ENCODE results near the gene SGK1. TPM values are rescaled to one million over a fixed set of nuclear protein-coding genes. Genes with fewer than 3 reads are reported as not detected.
"Not testable (repeated sequence)": the region's sequence is repeated elsewhere in the genome, so short reads cannot be mapped to it uniquely, and the experiment has no call there.

Gene SGK1
- polyA plus RNA-seq, 2 of the 4 experiments (the other 2 are of a cell fraction) = 41.3 to 131 TPM

- peaks cover 9% of the 10 kb centered on the region; the same call in 1 of the 3 replicates for H3K4me1 ChIP-seq
- DNase-seq (ENCODE audit: low read depth in 1 of 2, low spot score in 1 of 2) (no peak), FAIRE-seq (no peak), ATAC-seq (no peak)
- no peak overlapping the region for H3K4me2 ChIP-seq
- POLR2A ChIA-PET = no interaction called here
- WGBS (ENCODE audit: missing lambda C conversion rate) = 84% methylated on average over 7 of the region's 7 CpGs
- no peak overlapping the region for H3K4me3 ChIP-seq
- peak overlapping the region in 1 of 2 experiments; percentile 54; a peak in 2 of 6 replicates for H3K27ac ChIP-seq
- CTCF ChIA-PET = no interaction called here
- no peaks in the 10 kb centered on the region for H3K9me3 ChIP-seq
- TF ChIP-seq ZC3H11A (IDR thresholded peaks at IDR 0.05) (no peak), FOSL2 (IDR thresholded peaks at IDR 0.05) (no peak), FOSL2 (CRISPR knock-in tag; IDR thresholded peaks at IDR 0.05) (peak; percentile 44; the same call in 1 of the 2 replicates)
Observed at GRCh38 chr6:134235937-134236751, 81.8 kb downstream of the SGK1 start.

GRCh38 chr6:134235334-134235733 is 82.6 kb downstream of the SGK1 start:
- ATAC-seq; FAIRE-seq; DNase-seq (ENCODE audit: low read depth in 1 of 2, low spot score in 1 of 2); H3K9me3 ChIP-seq; CTCF ChIA-PET; H3K4me1 ChIP-seq; POLR2A ChIA-PET; H3K27ac ChIP-seq; H3K4me3 ChIP-seq; H3K4me2 ChIP-seq: not testable (repeated sequence)
- TF ChIP-seq ZC3H11A (IDR thresholded peaks at IDR 0.05) = peak; percentile 52
- WGBS (ENCODE audit: missing lambda C conversion rate) = 93% methylated on average over 4 of the region's 4 CpGs

- 74% methylated on average over 5 of the region's 5 CpGs for WGBS (ENCODE audit: missing lambda C conversion rate)
- DNase-seq (ENCODE audit: low read depth in 1 of 2, low spot score in 1 of 2) = no peak
- POLR2A ChIA-PET = no interaction called here
- CTCF ChIA-PET = no interaction called here
- no peak overlapping the region for H3K4me2 ChIP-seq
- H3K9me3 ChIP-seq = no peaks in the 10 kb centered on the region
- H3K27ac ChIP-seq = no peak overlapping the region
- no peak for ATAC-seq
- FAIRE-seq = no peak
- peaks cover 3% of the 10 kb centered on the region; the same call in 1 of the 3 replicates for H3K4me1 ChIP-seq
- TF ChIP-seq MAFK (IDR thresholded peaks at IDR 0.05; ENCODE audit: partially characterized antibody) (no peak), TP53 (CRISPR knock-in tag; IDR thresholded peaks at IDR 0.05) (no peak), EHF (CRISPR knock-in tag; IDR thresholded peaks at IDR 0.05) (no peak), RCOR1 (IDR thresholded peaks at IDR 0.05; ENCODE audit: low read depth, low read length) (no peak)
- H3K4me3 ChIP-seq = no peak overlapping the region
Observed at GRCh38 chr6:134233180-134233955, 84.5 kb downstream of the SGK1 start.

- H3K4me2 ChIP-seq = no peak overlapping the region
- DNase-seq (ENCODE audit: low read depth in 1 of 2, low spot score in 1 of 2) (no peak), FAIRE-seq (no peak), ATAC-seq (no peak)
- TF ChIP-seq PBX3 (IDR thresholded peaks at IDR 0.05) = no peak
- TF ChIP-seq NFE2L2 (conservative IDR thresholded peaks at IDR 0.05; ENCODE audit: low read length) = no peak
- no peak for TF ChIP-seq HES2 (IDR thresholded peaks at IDR 0.05)
- TF ChIP-seq MAFK (IDR thresholded peaks at IDR 0.05; ENCODE audit: partially characterized antibody) = no peak
- no peak for TF ChIP-seq KDM1A (IDR thresholded peaks at IDR 0.05; ENCODE audit: low read depth)
- TF ChIP-seq JUNB (IDR thresholded peaks at IDR 0.05) = no peak
- no peak for TF ChIP-seq CHD4 (IDR thresholded peaks at IDR 0.05; ENCODE audit: borderline replicate concordance)
- TF ChIP-seq ATOH8 (CRISPR knock-in tag; IDR thresholded peaks at IDR 0.05; ENCODE audit: low read depth) = no peak
- TF ChIP-seq CTCF (IDR thresholded peaks at IDR 0.05) = no peak
- no peak for TF ChIP-seq FOSB (CRISPR knock-in tag; IDR thresholded peaks at IDR 0.05)
- TF ChIP-seq EHMT2 (IDR thresholded peaks at IDR 0.05; ENCODE audit: low read depth) = no peak
- TF ChIP-seq HOXB5 (CRISPR knock-in tag; IDR thresholded peaks at IDR 0.05) = no peak
- no peak for TF ChIP-seq HEYL (CRISPR knock-in tag; IDR thresholded peaks at IDR 0.05)
- H3K4me1 ChIP-seq = peaks cover 2% of the 10 kb centered on the region; the same call in 1 of the 3 replicates
- ChIA-PET POLR2A (no interaction called here), CTCF (interaction anchor here (0.9 kb wide), 1 partner anchor 9 kb away, joined by 3 read pairs; no protein-coding TSS in a partner anchor)
- no peak overlapping the region for H3K27ac ChIP-seq
- WGBS (ENCODE audit: missing lambda C conversion rate) = 93% methylated on average over 3 of the region's 3 CpGs
- H3K4me3 ChIP-seq = no peak overlapping the region
- no peaks in the 10 kb centered on the region for H3K9me3 ChIP-seq
Observed at GRCh38 chr6:134230940-134231339, 87.0 kb downstream of the SGK1 start.
